ENCODE measurements around the gene ENKUR. TPM values are rescaled to one million over a fixed set of nuclear protein-coding genes. Genes with fewer than 3 reads are reported as not detected.

Gene ENKUR
- total RNA-seq, 1 donor from 2014 or later = not detected

GRCh38 chr10:24989867-24990266 is 26.1 kb downstream of the ENKUR start:
- Mint-ChIP-seq H3K9me3 (ENCODE audit: unreplicated experiment) (peaks cover 3% of the 10 kb centered on the region), H3K4me1 (ENCODE audit: low read depth, unreplicated experiment) (no peaks in the 10 kb centered on the region), H3K36me3 (ENCODE audit: unreplicated experiment) (no peaks in the 10 kb centered on the region), H3K27me3 (ENCODE audit: unreplicated experiment) (peaks cover 3% of the 10 kb centered on the region), H3K27ac (ENCODE audit: unreplicated experiment) (no peak overlapping the region), H3K4me3 (ENCODE audit: unreplicated experiment) (no peak overlapping the region)
- no peak for DNase-seq
- no peak for TF ChIP-seq CTCF (IDR thresholded peaks at IDR 0.05; ENCODE audit: partially characterized antibody, unreplicated experiment)

- Mint-ChIP-seq H3K36me3 (ENCODE audit: unreplicated experiment) (no peaks in the 10 kb centered on the region), H3K27ac (ENCODE audit: unreplicated experiment) (no peak overlapping the region), H3K9me3 (ENCODE audit: unreplicated experiment) (peaks cover 3% of the 10 kb centered on the region), H3K4me3 (ENCODE audit: unreplicated experiment) (no peak overlapping the region), H3K27me3 (ENCODE audit: unreplicated experiment) (peaks cover 3% of the 10 kb centered on the region), H3K4me1 (ENCODE audit: low read depth, unreplicated experiment) (no peaks in the 10 kb centered on the region)
- no peak for DNase-seq
- TF ChIP-seq CTCF (IDR thresholded peaks at IDR 0.05; ENCODE audit: partially characterized antibody, unreplicated experiment) = no peak
Observed at GRCh38 chr10:24988831-24989640, 26.9 kb downstream of the ENKUR start.

GRCh38 chr10:24984906-24985305 is 31.1 kb downstream of the ENKUR start:
- no peaks in the 10 kb centered on the region for H3K4me1 Mint-ChIP-seq (ENCODE audit: low read depth, unreplicated experiment)
- no peak for TF ChIP-seq CTCF (IDR thresholded peaks at IDR 0.05; ENCODE audit: partially characterized antibody, unreplicated experiment)
- no peak overlapping the region for H3K27ac Mint-ChIP-seq (ENCODE audit: unreplicated experiment)
- H3K27me3 Mint-ChIP-seq (ENCODE audit: unreplicated experiment) = no peaks in the 10 kb centered on the region
- H3K4me3 Mint-ChIP-seq (ENCODE audit: unreplicated experiment) = no peak overlapping the region
- no peak for DNase-seq
- H3K36me3 Mint-ChIP-seq (ENCODE audit: unreplicated experiment) = no peaks in the 10 kb centered on the region
- H3K9me3 Mint-ChIP-seq (ENCODE audit: unreplicated experiment) = peaks cover 3% of the 10 kb centered on the region

- Mint-ChIP-seq H3K4me3 (ENCODE audit: unreplicated experiment) (no peak overlapping the region), H3K27ac (ENCODE audit: unreplicated experiment) (no peak overlapping the region), H3K36me3 (ENCODE audit: unreplicated experiment) (no peaks in the 10 kb centered on the region), H3K4me1 (ENCODE audit: low read depth, unreplicated experiment) (no peaks in the 10 kb centered on the region), H3K27me3 (ENCODE audit: unreplicated experiment) (no peaks in the 10 kb centered on the region), H3K9me3 (ENCODE audit: unreplicated experiment) (no peaks in the 10 kb centered on the region)
- TF ChIP-seq CTCF (IDR thresholded peaks at IDR 0.05; ENCODE audit: partially characterized antibody, unreplicated experiment) = no peak
- DNase-seq = no peak
Observed at GRCh38 chr10:24983946-24984345, 32.0 kb downstream of the ENKUR start.

- Mint-ChIP-seq H3K4me1 (ENCODE audit: low read depth, unreplicated experiment) (no peaks in the 10 kb centered on the region), H3K27ac (ENCODE audit: unreplicated experiment) (no peak overlapping the region), H3K27me3 (ENCODE audit: unreplicated experiment) (no peaks in the 10 kb centered on the region), H3K36me3 (ENCODE audit: unreplicated experiment) (no peaks in the 10 kb centered on the region), H3K9me3 (ENCODE audit: unreplicated experiment) (no peaks in the 10 kb centered on the region), H3K4me3 (ENCODE audit: unreplicated experiment) (no peak overlapping the region)
- no peak for DNase-seq
- TF ChIP-seq CTCF (IDR thresholded peaks at IDR 0.05; ENCODE audit: partially characterized antibody, unreplicated experiment) = no peak
Observed at GRCh38 chr10:24983130-24983529, 32.8 kb downstream of the ENKUR start.

Data from glutamatergic neuron (in vitro differentiated cells).